ENCODE data around the gene CBY1. TPM values are rescaled to one million over a fixed set of nuclear protein-coding genes. Genes with fewer than 3 reads are reported as not detected.

CBY1 gene
- total RNA-seq, 1 donor from 2014 or later = 29.7 TPM

- Mint-ChIP-seq H3K4me1 (ENCODE audit: unreplicated experiment) (peaks cover 72% of the 10 kb centered on the region), H3K36me3 (ENCODE audit: low read depth, unreplicated experiment) (peaks cover 23% of the 10 kb centered on the region), H3K27ac (ENCODE audit: unreplicated experiment) (peak overlapping the region; percentile 87)
Observed at GRCh38 chr22:38712486-38713207, 56.2 kb downstream of the CBY1 start.

GRCh38 chr22:38713921-38714320, 57.5 kb downstream of the CBY1 start:
- H3K9me3 Mint-ChIP-seq (ENCODE audit: unreplicated experiment) = no peaks in the 10 kb centered on the region
- peaks cover 65% of the 10 kb centered on the region for H3K4me1 Mint-ChIP-seq (ENCODE audit: unreplicated experiment)
- peak overlapping the region; percentile 87 for H3K27ac Mint-ChIP-seq (ENCODE audit: unreplicated experiment)
- no peak for DNase-seq (ENCODE audit: low spot score)
- H3K27me3 Mint-ChIP-seq (ENCODE audit: unreplicated experiment) = peaks cover 14% of the 10 kb centered on the region
- H3K4me3 Mint-ChIP-seq (ENCODE audit: unreplicated experiment) = peak overlapping the region; percentile 35
- H3K36me3 Mint-ChIP-seq (ENCODE audit: low read depth, unreplicated experiment) = peaks cover 26% of the 10 kb centered on the region
- no peak for TF ChIP-seq CTCF (IDR thresholded peaks at IDR 0.05; ENCODE audit: unreplicated experiment)

More at GRCh38 chr22:38712486-38713207, 56.2 kb downstream of the CBY1 start:
- no peak for DNase-seq (ENCODE audit: low spot score)
- H3K9me3 Mint-ChIP-seq (ENCODE audit: unreplicated experiment) = no peaks in the 10 kb centered on the region
- TF ChIP-seq CTCF (IDR thresholded peaks at IDR 0.05; ENCODE audit: unreplicated experiment) = no peak
- peaks cover 14% of the 10 kb centered on the region for H3K27me3 Mint-ChIP-seq (ENCODE audit: unreplicated experiment)
- H3K4me3 Mint-ChIP-seq (ENCODE audit: unreplicated experiment) = peak overlapping the region; percentile 75

GRCh38 chr22:38715176-38715764, 58.8 kb downstream of the CBY1 start:
- Mint-ChIP-seq H3K9me3 (ENCODE audit: unreplicated experiment) (no peaks in the 10 kb centered on the region), H3K4me1 (ENCODE audit: unreplicated experiment) (peaks cover 56% of the 10 kb centered on the region), H3K36me3 (ENCODE audit: low read depth, unreplicated experiment) (peaks cover 26% of the 10 kb centered on the region), H3K27me3 (ENCODE audit: unreplicated experiment) (peaks cover 14% of the 10 kb centered on the region), H3K27ac (ENCODE audit: unreplicated experiment) (no peak overlapping the region), H3K4me3 (ENCODE audit: unreplicated experiment) (no peak overlapping the region)
- no peak for TF ChIP-seq CTCF (IDR thresholded peaks at IDR 0.05; ENCODE audit: unreplicated experiment)
- no peak for DNase-seq (ENCODE audit: low spot score)

- H3K27ac Mint-ChIP-seq (ENCODE audit: unreplicated experiment) = no peak overlapping the region
- H3K36me3 Mint-ChIP-seq (ENCODE audit: low read depth, unreplicated experiment) = peaks cover 24% of the 10 kb centered on the region
- no peak for DNase-seq (ENCODE audit: low spot score)
Observed at GRCh38 chr22:38715852-38716251, 59.4 kb downstream of the CBY1 start.

More at GRCh38 chr22:38715852-38716251, 59.4 kb downstream of the CBY1 start:
- no peaks in the 10 kb centered on the region for H3K9me3 Mint-ChIP-seq (ENCODE audit: unreplicated experiment)
- no peak overlapping the region for H3K4me3 Mint-ChIP-seq (ENCODE audit: unreplicated experiment)
- H3K4me1 Mint-ChIP-seq (ENCODE audit: unreplicated experiment) = peaks cover 51% of the 10 kb centered on the region
- no peak for TF ChIP-seq CTCF (IDR thresholded peaks at IDR 0.05; ENCODE audit: unreplicated experiment)
- peaks cover 14% of the 10 kb centered on the region for H3K27me3 Mint-ChIP-seq (ENCODE audit: unreplicated experiment)

All from endothelial cell (in vitro differentiated cells).